ENCODE results near the gene ACOT12. TPM values are rescaled to one million over a fixed set of nuclear protein-coding genes. Genes with fewer than 3 reads are reported as not detected.

ACOT12 gene
- total and polyA plus RNA-seq, 2 of the 13 experiments (the other 11 are each of a cell fraction or from before 2014, with no cell fraction given), result not detected

GRCh38 chr5:81301271-81302015, 92.5 kb downstream of the ACOT12 start, which contains the start of gene ZCCHC9 (continued):
- peak; percentile 79; the same call in 1 of the 2 replicates for TF ChIP-seq KDM4B (CRISPR knock-in tag; IDR thresholded peaks at IDR 0.05)
- TF ChIP-seq ZNF878 (CRISPR knock-in tag; IDR thresholded peaks at IDR 0.05), result peak; percentile 46; the same call in 1 of the 2 replicates
- TF ChIP-seq ZNF746 (CRISPR knock-in tag; IDR thresholded peaks at IDR 0.05), result no peak
- TF ChIP-seq ZNF383 (CRISPR knock-in tag; IDR thresholded peaks at IDR 0.05; ENCODE audit: borderline replicate concordance), result 0 out of 2 replicates have a peak, but pooled peaks have one; percentile 57
- TF ChIP-seq FOXJ3 (CRISPR knock-in tag; IDR thresholded peaks at IDR 0.05; ENCODE audit: borderline replicate concordance), result peak; percentile 26; the same call in 1 of the 2 replicates
- peak; percentile 78 for TF ChIP-seq TFAP4 (IDR thresholded peaks at IDR 0.05; ENCODE audit: borderline replicate concordance, low read depth)
- TF ChIP-seq ZNF747 (CRISPR knock-in tag; IDR thresholded peaks at IDR 0.05; ENCODE audit: borderline replicate concordance), result no peak; the same call in 1 of the 2 replicates
- 0 out of 2 replicates have a peak, but pooled peaks have one; percentile 17 for TF ChIP-seq ZBTB49 (CRISPR knock-in tag; IDR thresholded peaks at IDR 0.05; ENCODE audit: borderline replicate concordance)
- TF ChIP-seq, protein P1, sequence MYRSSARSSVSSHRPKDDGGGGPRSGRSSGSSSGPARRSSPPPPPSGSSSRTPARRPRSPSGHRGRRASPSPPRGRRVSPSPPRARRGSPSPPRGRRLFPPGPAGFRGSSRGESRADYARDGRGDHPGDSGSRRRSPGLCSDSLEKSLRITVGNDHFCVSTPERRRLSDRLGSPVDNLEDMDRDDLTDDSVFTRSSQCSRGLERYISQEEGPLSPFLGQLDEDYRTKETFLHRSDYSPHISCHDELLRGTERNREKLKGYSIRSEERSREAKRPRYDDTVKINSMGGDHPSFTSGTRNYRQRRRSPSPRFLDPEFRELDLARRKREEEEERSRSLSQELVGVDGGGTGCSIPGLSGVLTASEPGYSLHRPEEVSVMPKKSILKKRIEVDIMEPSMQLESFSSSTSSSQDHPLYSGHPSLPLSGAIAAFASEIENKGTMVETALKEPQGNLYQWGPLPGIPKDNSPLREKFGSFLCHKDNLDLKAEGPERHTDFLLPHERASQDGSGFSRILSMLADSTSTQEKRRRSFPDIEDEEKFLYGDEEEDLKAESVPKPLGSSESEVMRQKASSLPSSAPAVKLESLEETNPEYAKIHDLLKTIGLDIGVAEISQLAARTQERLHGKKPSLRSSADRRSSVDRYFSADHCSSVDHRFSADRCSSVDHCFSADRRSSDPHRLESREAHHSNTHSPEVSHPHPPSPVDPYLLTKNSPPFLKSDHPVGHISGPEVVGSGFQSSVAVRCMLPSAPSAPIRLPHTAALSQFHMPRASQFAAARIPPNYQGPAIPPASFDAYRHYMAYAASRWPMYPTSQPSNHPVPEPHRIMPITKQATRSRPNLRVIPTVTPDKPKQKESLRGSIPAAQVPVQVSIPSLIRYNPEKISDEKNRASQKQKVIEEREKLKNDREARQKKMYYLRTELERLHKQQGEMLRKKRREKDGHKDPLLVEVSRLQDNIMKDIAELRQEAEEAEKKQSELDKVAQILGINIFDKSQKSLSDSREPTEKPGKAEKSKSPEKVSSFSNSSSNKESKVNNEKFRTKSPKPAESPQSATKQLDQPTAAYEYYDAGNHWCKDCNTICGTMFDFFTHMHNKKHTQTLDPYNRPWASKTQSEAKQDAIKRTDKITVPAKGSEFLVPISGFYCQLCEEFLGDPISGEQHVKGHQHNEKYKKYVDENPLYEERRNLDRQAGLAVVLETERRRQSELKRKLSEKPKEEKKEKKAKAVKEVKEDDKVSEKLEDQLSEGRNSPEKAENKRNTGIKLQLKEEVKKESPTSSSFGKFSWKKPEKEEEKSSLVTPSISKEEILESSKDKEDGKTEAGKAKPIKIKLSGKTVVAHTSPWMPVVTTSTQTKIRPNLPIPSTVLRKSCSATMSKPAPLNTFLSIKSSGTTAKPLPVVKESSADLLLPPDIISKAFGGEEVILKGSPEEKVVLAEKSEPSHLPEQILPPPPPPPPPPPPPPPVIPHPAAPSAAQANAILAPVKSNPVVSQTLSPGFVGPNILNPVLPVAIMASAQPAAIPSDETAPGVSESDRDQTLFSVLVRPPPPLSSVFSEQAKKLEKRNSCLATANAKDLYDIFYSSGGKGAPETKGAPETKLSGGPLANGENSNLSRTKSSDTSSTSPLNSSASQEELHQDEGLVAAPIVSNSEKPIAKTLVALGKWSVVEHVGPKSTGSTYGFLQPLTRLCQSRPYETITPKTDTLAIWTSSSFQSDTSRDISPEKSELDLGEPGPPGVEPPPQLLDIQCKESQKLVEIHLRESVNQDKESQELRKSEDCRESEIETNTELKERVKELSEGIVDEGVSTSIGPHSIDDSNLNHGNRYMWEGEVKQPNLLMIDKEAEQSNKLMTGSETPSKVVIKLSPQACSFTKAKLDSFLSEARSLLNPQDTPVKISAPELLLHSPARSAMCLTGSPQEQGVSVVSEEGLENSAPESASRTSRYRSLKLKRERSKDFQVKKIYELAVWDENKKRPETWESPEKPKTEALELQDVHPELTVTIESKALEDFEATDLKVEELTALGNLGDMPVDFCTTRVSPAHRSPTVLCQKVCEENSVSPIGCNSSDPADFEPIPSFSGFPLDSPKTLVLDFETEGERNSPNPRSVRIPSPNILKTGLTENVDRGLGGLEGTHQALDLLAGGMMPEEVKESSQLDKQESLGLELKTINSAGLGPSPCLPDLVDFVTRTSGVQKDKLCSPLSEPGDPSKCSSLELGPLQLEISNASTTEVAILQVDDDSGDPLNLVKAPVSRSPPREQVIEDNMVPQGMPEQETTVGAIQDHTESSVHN (CRISPR knock-in tag; IDR thresholded peaks at IDR 0.05), result peak; percentile 8; the same call in 1 of the 2 replicates
- TF ChIP-seq RARA (CRISPR knock-in tag; IDR thresholded peaks at IDR 0.05), result 0 out of 2 replicates have a peak, but pooled peaks have one; percentile 29
- TF ChIP-seq, protein P2, sequence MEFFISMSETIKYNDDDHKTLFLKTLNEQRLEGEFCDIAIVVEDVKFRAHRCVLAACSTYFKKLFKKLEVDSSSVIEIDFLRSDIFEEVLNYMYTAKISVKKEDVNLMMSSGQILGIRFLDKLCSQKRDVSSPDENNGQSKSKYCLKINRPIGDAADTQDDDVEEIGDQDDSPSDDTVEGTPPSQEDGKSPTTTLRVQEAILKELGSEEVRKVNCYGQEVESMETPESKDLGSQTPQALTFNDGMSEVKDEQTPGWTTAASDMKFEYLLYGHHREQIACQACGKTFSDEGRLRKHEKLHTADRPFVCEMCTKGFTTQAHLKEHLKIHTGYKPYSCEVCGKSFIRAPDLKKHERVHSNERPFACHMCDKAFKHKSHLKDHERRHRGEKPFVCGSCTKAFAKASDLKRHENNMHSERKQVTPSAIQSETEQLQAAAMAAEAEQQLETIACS (CRISPR knock-in tag; IDR thresholded peaks at IDR 0.05), result peak; percentile 20; the same call in 1 of the 2 replicates
- no peak for TF ChIP-seq HOXD1 (CRISPR knock-in tag; IDR thresholded peaks at IDR 0.05)
- TF ChIP-seq ZNF703 (CRISPR knock-in tag; IDR thresholded peaks at IDR 0.05; ENCODE audit: borderline replicate concordance), result no peak
- TF ChIP-seq, protein P3, sequence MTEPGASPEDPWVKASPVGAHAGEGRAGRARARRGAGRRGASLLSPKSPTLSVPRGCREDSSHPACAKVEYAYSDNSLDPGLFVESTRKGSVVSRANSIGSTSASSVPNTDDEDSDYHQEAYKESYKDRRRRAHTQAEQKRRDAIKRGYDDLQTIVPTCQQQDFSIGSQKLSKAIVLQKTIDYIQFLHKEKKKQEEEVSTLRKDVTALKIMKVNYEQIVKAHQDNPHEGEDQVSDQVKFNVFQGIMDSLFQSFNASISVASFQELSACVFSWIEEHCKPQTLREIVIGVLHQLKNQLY (CRISPR knock-in tag; IDR thresholded peaks at IDR 0.05), result no peak
- TF ChIP-seq AGO2 (optimal IDR thresholded peaks at IDR 0.05; ENCODE audit: low read depth, low read length), result peak; percentile 65
